Astrocyte (in vitro differentiated cells and primary cell): ENCODE measurements around the gene HSD17B8. TPM values are rescaled to one million over a fixed set of nuclear protein-coding genes. Genes with fewer than 3 reads are reported as not detected.

Source experiments
- DNase-seq: peaks from one replicate; pipeline ENCODE4 v3.0.0-alpha.2; 2010; ENCODE audit warnings: low read depth
- FAIRE-seq: peaks from 2 replicates; lab custom pipeline; 2011; peaks lifted over from hg19 to GRCh38; lab: Jason Lieb, UNC
- H2AFZ ChIP-seq: 2 replicates; pipeline ENCODE4 v1.6.0; 2012; ENCODE audit warnings: low read depth, low read length, inconsistent platforms
- H3K27ac ChIP-seq: 2 replicates; pipeline ENCODE4 v1.5.1; 2011; ENCODE audit warnings: low read depth, low read length, inconsistent platforms
- H3K27me3 ChIP-seq: 2 replicates; pipeline ENCODE4 v1.6.0; 2011; ENCODE audit warnings: low read length, inconsistent platforms; ENCODE audit not compliant: insufficient read depth
- H3K36me3 ChIP-seq: 2 replicates; pipeline ENCODE4 v1.5.1; 2011; ENCODE audit warnings: low read length, inconsistent platforms; ENCODE audit not compliant: insufficient read depth
- H3K4me1 ChIP-seq: 2 replicates; pipeline ENCODE4 v1.5.1; 2011; ENCODE audit warnings: low read length, inconsistent platforms; ENCODE audit not compliant: insufficient read depth
- H3K4me2 ChIP-seq: 2 replicates; pipeline ENCODE4 v1.6.0; 2012; ENCODE audit warnings: low read length, inconsistent platforms
- H3K4me3 ChIP-seq: 2 replicates; pipeline ENCODE4 v1.5.1; 2011; ENCODE audit warnings: low read depth, mild to moderate bottlenecking, low read length, inconsistent platforms; ENCODE audit not compliant: insufficient read depth
- H3K79me2 ChIP-seq: 2 replicates; pipeline ENCODE4 v1.6.0; 2012; ENCODE audit warnings: mild to moderate bottlenecking, low read length, inconsistent platforms; ENCODE audit not compliant: insufficient read depth
- H3K9ac ChIP-seq: 2 replicates; pipeline ENCODE4 v1.6.0; 2012; ENCODE audit warnings: mild to moderate bottlenecking, low read length, inconsistent platforms
- H3K9me3 ChIP-seq: 2 replicates; pipeline ENCODE4 v1.5.1; 2012; ENCODE audit warnings: low read depth, mild to moderate bottlenecking, low read length, inconsistent platforms; ENCODE audit not compliant: insufficient read depth
- H4K20me1 ChIP-seq: 2 replicates; pipeline ENCODE4 v1.6.0; 2012; ENCODE audit warnings: low read length, inconsistent platforms; ENCODE audit not compliant: insufficient read depth
- H3K27ac Mint-ChIP-seq: one replicate; pipeline ENCODE4 v1.8.0; 2021; ENCODE audit warnings: mild to moderate bottlenecking, mixed read lengths; ENCODE audit not compliant: unreplicated experiment
- H3K27me3 Mint-ChIP-seq: one replicate; pipeline ENCODE4 v1.8.0; 2021; ENCODE audit warnings: low read depth, mixed read lengths; ENCODE audit not compliant: unreplicated experiment
- H3K36me3 Mint-ChIP-seq: one replicate; pipeline ENCODE4 v1.8.0; 2021; ENCODE audit warnings: low read depth, mixed read lengths; ENCODE audit not compliant: unreplicated experiment
- H3K4me1 Mint-ChIP-seq: one replicate; pipeline ENCODE4 v1.8.0; 2021; ENCODE audit warnings: low read depth, mixed read lengths; ENCODE audit not compliant: unreplicated experiment
- H3K4me3 Mint-ChIP-seq: one replicate; pipeline ENCODE4 v1.8.0; 2021; ENCODE audit warnings: mild to moderate bottlenecking, moderate library complexity, mixed read lengths; ENCODE audit not compliant: unreplicated experiment
- H3K9me3 Mint-ChIP-seq: one replicate; pipeline ENCODE4 v1.8.0; 2021; ENCODE audit warnings: mild to moderate bottlenecking, mixed read lengths; ENCODE audit not compliant: unreplicated experiment
- CTCF ChIP-seq: IDR thresholded peaks from 2 replicates; pipeline ENCODE4 v1.5.1; 2011; ENCODE audit warnings: low read depth, mild to moderate bottlenecking, inconsistent platforms, low read length, moderate library complexity; ENCODE audit not compliant: insufficient read depth
- EZH2 ChIP-seq: IDR thresholded peaks from 2 replicates; pipeline ENCODE4 v1.6.1; 2012; ENCODE audit warnings: mild to moderate bottlenecking, low read length, inconsistent platforms; ENCODE audit not compliant: insufficient read depth
- total RNA-seq: library from RNA; stranded (reverse); gene quantifications from 2 replicates; pipeline ENCODE4 v1.2.1, GENCODE V29; 2021

The HSD17B8 gene
- total RNA-seq, 1 donor from 2014 or later = 2.1 TPM

DNA sequence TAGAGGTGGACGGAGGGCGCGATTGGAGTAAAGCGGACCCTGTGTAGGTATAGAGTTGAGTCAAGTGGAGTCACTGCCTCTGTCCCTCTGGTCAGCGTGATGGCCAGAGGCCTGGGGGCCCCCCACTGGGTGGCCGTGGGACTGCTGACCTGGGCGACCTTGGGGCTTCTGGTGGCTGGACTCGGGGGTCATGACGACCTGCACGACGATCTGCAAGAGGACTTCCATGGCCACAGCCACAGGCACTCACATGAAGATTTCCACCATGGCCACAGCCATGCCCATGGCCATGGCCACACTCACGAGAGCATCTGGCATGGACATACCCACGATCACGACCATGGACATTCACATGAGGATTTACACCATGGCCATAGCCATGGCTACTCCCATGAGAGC is 3.3 kb upstream of the HSD17B8 start:
- H3K4me3 ChIP-seq = peak overlapping the region; percentile 98
- H3K79me2 ChIP-seq = peaks cover 68% of the 10 kb centered on the region
- no peaks in the 10 kb centered on the region for H3K27me3 ChIP-seq
- peaks cover 66% of the 10 kb centered on the region for H4K20me1 ChIP-seq
- H3K27me3 Mint-ChIP-seq = no peaks in the 10 kb centered on the region
- H3K9ac ChIP-seq = peak overlapping the region; percentile 100
- FAIRE-seq = no peak
- H3K27ac Mint-ChIP-seq = peak overlapping the region; percentile 99
- peaks cover 49% of the 10 kb centered on the region for H3K4me1 ChIP-seq
- H3K36me3 ChIP-seq = peaks cover 36% of the 10 kb centered on the region
- H3K27ac ChIP-seq = peak overlapping the region; percentile 100
- peaks cover 30% of the 10 kb centered on the region for H3K36me3 Mint-ChIP-seq
- peak overlapping the region; percentile 55 for H2AFZ ChIP-seq
- no peaks in the 10 kb centered on the region for H3K9me3 ChIP-seq
- DNase-seq = no peak
- H3K4me1 Mint-ChIP-seq = peaks cover 49% of the 10 kb centered on the region
- TF ChIP-seq CTCF (no peak), EZH2 (no peak)
- peak overlapping the region; percentile 96 for H3K4me2 ChIP-seq
- peaks cover 3% of the 10 kb centered on the region for H3K9me3 Mint-ChIP-seq
- H3K4me3 Mint-ChIP-seq = peak overlapping the region; percentile 99

GRCh38 chr6:33201935-33202334 is 2.5 kb upstream of the HSD17B8 start:
- H2AFZ ChIP-seq = no peak overlapping the region
- DNase-seq (no peak), FAIRE-seq (no peak)
- peaks cover 57% of the 10 kb centered on the region for H3K4me1 ChIP-seq
- H3K27me3 Mint-ChIP-seq = no peaks in the 10 kb centered on the region
- peaks cover 56% of the 10 kb centered on the region for H3K4me1 Mint-ChIP-seq
- peak overlapping the region; percentile 99 for H3K27ac Mint-ChIP-seq
- peaks cover 58% of the 10 kb centered on the region for H4K20me1 ChIP-seq
- peaks cover 68% of the 10 kb centered on the region for H3K79me2 ChIP-seq
- no peak for TF ChIP-seq CTCF
- H3K27me3 ChIP-seq = no peaks in the 10 kb centered on the region
- H3K4me3 ChIP-seq = peak overlapping the region; percentile 98
- peaks cover 28% of the 10 kb centered on the region for H3K36me3 ChIP-seq
- peaks cover 5% of the 10 kb centered on the region for H3K9me3 Mint-ChIP-seq
- H3K4me3 Mint-ChIP-seq = peak overlapping the region; percentile 99
- H3K4me2 ChIP-seq = peak overlapping the region; percentile 96
- H3K36me3 Mint-ChIP-seq = peaks cover 30% of the 10 kb centered on the region
- peak overlapping the region; percentile 100 for H3K9ac ChIP-seq
- H3K27ac ChIP-seq = peak overlapping the region; percentile 100
- no peaks in the 10 kb centered on the region for H3K9me3 ChIP-seq

- Mint-ChIP-seq H3K27ac (peak overlapping the region; percentile 22), H3K9me3 (peaks cover 5% of the 10 kb centered on the region), H3K36me3 (peaks cover 24% of the 10 kb centered on the region), H3K27me3 (no peaks in the 10 kb centered on the region), H3K4me3 (peak overlapping the region; percentile 99), H3K4me1 (peaks cover 48% of the 10 kb centered on the region)
- H3K36me3 ChIP-seq = peaks cover 25% of the 10 kb centered on the region
- no peak overlapping the region for H2AFZ ChIP-seq
- no peak for TF ChIP-seq CTCF
- no peak for TF ChIP-seq EZH2
- H3K4me2 ChIP-seq = peak overlapping the region; percentile 96
- DNase-seq = no peak
- peak overlapping the region; percentile 100 for H3K9ac ChIP-seq
- H3K9me3 ChIP-seq = no peaks in the 10 kb centered on the region
- no peaks in the 10 kb centered on the region for H3K27me3 ChIP-seq
- peaks cover 67% of the 10 kb centered on the region for H3K79me2 ChIP-seq
- no peak for FAIRE-seq
- H3K27ac ChIP-seq = no peak overlapping the region
- peaks cover 50% of the 10 kb centered on the region for H4K20me1 ChIP-seq
- peaks cover 64% of the 10 kb centered on the region for H3K4me1 ChIP-seq
- H3K4me3 ChIP-seq = peak overlapping the region; percentile 98
Measured at GRCh38 chr6:33202799-33203198, 1.7 kb upstream of the HSD17B8 start.
